ENCODE data around the gene KREMEN1.
"Not testable (repeated sequence)": the region's sequence is repeated elsewhere in the genome, so short reads cannot be mapped to it uniquely, and the experiment has no call there.

Gene KREMEN1

GRCh38 chr22:29102300-29102699, 29.5 kb downstream of the KREMEN1 start:
- DNase-seq, result no peak

GRCh38 chr22:29103121-29103520, 30.3 kb downstream of the KREMEN1 start:
- DNase-seq, result no peak

GRCh38 chr22:29105468-29105867, 32.6 kb downstream of the KREMEN1 start:
- no peak for DNase-seq

- DNase-seq, result no peak
Measured at GRCh38 chr22:29106839-29107238, 34.0 kb downstream of the KREMEN1 start.

DNA sequence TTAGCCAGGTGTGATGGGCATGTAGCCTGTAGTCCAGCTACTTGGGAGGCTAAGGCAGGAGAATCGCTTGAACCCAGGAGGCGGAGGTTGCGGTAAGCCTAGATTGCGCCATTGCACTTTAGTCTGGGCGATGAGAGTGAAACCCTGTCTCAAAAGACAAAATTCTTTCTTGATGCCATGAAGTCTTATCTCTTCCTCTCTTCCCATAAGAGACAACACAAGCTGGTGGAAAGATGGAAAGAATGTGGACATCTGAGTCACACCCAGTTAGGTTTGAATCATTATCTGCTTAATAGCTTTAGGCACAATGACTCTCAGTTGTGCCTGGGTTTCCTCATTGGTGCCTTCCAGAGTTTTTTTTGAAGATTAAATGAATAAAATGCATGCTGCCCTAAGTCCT, 35.3 kb downstream of the KREMEN1 start:
- DNase-seq, result no peak

- no peak for DNase-seq
Measured at GRCh38 chr22:29109822-29110221, 37.0 kb downstream of the KREMEN1 start.

DNA sequence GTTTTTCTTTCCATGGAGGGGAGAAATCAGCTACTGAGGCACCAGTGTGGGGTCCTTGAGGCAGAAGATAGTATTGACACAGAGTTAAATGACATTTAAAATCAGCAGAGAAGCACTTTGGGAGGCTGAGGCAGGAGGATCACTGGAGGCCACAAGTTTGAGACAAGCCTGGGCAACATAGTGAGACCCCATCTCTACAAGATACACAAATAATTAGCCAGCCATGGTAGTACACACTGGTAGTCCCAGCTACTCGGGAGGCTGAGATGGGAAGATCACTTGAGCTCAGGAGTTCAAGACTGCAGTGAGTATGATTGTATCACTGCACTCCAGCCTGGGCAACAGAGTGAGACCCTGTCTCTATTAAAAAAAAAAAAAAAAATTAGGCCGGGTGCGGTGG, 38.1 kb downstream of the KREMEN1 start:
- DNase-seq, result no peak

- peak in 4 of 56 donors; percentile 13 to 34 (median 22) for DNase-seq
Measured at GRCh38 chr22:29112121-29112520, 39.3 kb downstream of the KREMEN1 start.

- DNase-seq, result no peak
Measured at GRCh38 chr22:29112681-29113080, 39.8 kb downstream of the KREMEN1 start.

- DNase-seq, result no peak
Measured at GRCh38 chr22:29113319-29113718, 40.5 kb downstream of the KREMEN1 start.

DNA sequence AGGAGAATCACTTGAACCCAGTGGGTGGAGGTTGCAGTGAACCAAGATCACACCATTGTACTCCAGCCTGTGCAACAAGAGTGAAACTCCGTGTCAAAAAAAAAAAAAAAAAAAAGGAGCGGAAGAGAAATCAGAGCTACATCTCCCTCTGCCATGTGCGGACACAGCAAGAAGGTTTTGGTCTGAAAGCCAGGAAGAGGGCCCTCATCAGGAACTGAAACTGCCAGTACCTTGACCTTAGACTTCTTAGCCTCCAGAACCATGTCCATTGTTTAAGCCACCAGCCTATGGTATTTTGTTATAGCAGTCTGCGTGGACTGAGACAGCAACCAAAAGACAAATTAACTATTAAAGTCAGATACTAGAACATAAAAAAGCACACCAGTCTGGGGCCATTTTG, 41.6 kb downstream of the KREMEN1 start:
- no peak for DNase-seq

- no peak for DNase-seq
Measured at GRCh38 chr22:29115682-29116288, 43.0 kb downstream of the KREMEN1 start.

DNA sequence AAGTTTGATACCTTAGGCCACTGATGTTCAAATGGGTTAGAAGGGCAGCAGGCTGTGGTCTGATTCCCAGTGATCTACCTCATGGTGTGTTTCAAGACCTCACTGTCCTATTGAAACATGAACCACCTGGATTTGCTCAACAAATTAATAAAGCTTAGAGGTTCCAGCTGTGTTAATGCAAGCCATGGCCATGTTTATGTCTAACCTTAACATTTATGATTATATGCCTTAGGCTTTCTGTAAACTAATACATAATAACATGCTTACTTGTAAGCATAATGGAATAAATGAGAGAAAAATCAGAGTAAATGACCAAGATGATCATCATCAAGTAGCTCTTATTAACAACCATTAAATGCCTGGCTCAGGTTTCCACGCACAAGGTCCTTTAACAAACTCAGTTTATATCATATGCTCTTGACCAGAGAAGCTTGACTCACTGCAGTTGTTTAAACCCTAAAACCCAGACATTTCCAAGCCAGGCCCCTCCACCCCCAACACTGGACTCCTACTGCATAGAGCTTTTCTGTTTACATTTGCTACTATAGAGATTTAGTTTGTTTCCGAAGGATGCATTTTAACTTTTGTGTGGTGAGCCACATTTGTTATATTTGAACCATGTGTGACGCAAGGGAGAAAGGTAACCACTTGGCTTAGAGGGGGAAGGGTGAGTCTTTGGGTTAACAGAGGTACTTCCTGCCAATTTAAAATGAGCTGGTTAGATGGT, 43.7 kb downstream of the KREMEN1 start:
- no peak for DNase-seq

DNA sequence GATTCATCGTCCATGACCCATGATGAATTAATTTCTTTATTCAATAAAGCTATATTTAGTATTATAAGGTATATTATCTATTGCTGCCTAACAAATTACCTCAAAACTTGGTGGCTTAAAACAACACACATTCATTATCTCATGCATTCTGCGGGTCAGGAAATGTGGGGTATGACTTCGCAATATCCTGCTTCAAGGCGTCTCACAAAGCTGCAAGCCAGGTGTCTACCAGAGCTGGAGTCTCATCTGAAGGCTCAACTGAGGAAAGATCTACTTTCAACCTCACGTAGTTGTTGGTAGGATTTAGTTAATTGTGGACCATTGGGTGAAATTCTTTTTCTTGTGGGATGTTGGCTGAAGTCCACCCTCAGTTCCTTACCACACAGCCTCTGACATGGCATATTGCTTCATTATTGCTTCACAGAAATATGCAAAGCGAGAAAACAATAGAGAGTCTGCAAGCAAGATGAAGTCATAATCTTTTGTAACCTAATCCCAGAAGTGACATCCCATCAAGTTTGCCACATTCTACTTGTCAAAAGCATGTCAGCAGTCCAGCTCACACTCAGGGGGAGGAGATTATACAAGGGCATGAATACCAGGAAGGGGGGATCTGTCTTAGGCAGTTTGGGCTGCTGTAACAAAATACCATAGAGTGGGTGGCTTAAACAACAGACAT, 45.1 kb downstream of the KREMEN1 start:
- no peak for DNase-seq

DNA sequence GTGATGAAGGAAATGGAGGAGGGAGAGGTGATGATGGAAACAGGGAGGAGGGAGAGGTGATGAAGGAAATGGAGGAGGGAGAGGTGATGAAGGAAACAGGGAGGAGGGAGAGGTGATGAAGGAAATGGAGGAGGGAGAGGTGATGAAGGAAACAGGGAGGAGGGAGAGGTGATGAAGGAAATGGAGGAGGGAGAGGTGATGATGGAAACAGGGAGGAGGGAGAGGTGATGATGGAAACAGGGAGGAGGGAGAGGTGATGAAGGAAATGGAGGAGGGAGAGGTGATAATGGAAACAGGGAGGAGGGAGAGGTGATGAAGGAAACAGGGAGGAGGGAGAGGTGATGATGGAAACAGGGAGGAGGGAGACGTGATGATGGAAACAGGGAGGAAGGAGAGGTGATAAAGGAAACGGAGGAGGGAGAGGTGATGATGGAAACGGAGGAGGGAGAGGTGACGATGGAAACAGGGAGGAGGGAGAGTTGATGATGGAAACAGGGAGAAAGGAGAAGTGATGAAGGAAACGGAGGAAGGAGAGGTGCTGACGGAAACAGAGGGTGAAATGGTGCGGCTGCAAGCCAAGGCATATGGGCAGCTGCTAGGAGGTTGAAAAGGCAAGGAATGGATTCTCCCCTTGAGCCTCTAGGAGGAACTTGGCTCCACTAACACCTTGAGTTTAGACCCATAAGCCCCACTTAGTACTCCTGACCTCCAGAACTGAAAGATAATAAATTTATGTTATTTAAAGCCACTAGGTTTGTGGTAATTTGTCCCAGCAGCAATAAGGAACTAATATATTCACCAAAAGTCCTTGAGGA, 47.5 kb downstream of the KREMEN1 start:
- not testable (repeated sequence) for DNase-seq

GRCh38 chr22:29121124-29121523, 48.3 kb downstream of the KREMEN1 start:
- no peak for DNase-seq

- no peak for DNase-seq
Measured at GRCh38 chr22:29122041-29122440, 49.2 kb downstream of the KREMEN1 start.

DNA sequence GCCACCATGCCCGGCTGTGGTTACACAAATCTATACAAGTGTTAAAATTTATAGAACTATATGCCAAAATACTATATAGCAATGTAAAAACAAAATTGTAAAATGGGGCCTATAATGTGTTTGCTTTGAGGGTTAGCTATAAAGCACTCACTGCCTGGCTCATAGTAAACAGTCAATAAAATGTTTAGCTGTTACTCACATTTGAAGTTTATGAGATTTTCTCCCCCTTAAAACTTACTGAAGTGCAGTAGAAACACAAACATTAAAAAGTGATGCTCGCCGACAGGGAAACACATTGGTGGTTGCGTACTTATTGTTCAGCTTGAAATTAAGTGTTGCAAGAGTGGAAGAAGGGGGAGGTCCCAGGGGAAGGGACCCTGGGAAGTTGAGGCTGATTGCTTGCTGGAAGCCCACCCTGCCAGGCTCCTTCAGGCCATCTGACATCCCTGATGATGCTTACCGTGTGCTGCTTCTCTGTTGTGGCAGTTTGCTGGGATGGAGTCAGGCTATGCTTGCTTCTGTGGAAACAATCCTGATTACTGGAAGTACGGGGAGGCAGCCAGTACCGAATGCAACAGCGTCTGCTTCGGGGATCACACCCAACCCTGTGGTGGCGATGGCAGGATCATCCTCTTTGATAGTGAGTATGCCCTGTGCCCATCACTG, 52.1 kb downstream of the KREMEN1 start:
- DNase-seq, result no peak

DNA sequence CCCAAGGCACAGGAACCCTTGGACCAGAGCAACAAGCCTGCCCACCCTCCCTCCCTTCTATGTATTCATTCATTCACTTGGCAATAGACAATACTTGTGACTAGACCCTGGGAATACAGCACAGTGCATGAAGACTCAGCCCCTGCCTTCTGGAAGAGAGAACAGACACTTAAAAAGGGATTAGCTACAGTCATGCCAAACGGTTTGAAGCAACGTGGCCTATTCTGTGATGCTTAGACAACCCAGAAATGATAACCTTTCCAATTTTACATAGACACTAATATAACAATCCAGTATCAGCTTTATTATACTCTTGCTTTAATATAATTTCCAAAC, 52.6 kb downstream of the KREMEN1 start:
- DNase-seq, result no peak

- no peak for DNase-seq
Measured at GRCh38 chr22:29125844-29126243, 53.0 kb downstream of the KREMEN1 start.

GRCh38 chr22:29126670-29127395, 54.0 kb downstream of the KREMEN1 start:
- no peak for DNase-seq
